ENCODE data around the gene BCAT1.
"Not testable (repeated sequence)": the region's sequence is repeated elsewhere in the genome, so short reads cannot be mapped to it uniquely, and the experiment has no call there.

Gene BCAT1

DNA sequence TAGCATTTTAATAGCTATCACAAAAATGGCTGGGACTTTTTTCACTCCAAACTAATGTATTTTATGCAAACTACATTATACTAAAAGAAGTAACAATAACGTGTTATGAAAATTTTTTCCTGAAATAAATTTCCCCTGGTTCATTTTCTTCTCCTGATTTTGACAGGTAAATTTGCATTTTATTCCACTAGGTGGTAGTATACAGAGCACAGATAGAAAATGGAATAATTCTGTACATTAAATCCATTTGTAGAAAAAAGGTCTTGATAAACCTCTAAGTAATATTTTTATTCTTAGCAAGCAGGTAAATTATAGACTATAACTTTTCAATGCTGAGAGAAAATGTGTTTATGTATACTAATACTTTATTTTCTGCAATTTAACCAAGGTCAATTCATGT is 96.5 kb downstream of the BCAT1 start:
- peak; percentile 14 for DNase-seq

DNA sequence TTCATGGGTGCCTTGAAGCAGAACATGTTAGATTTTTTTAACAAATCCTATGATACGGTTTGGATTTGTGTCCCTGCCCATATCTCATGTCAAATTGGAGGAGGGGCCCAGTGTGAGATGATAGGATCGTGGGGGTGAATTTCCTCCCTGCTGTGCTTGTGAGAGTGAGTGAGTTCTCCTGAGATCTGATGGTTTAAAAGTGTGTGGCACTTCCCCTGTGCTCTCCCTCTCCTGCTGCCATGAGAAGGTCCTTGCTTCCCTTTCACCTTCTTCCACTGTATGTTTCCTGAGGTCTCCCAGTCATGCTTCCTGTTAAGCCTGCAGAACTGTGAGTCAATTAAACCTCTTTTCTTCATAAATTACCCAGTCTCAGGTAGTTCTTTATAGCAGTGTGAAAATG is 97.0 kb downstream of the BCAT1 start:
- not testable (repeated sequence) for DNase-seq

DNA sequence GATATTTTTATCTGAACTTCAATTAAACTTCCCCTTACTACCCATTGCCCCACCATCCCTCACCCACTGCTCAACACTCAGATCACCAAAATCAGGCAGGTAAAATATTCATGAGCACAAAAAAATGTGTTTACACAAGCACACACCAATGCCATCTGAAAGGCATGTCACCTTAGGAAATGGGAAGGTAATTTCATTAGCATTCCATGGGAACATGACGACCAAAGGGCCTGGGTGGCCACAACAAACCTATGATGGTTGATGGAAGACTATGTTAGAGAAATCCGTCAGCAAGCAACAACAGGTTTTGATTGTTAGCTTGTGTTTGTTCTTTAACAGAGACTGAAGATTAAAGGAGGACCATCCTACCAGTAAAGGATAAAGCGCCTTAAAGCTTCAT is 97.6 kb downstream of the BCAT1 start:
- no peak for DNase-seq

DNA sequence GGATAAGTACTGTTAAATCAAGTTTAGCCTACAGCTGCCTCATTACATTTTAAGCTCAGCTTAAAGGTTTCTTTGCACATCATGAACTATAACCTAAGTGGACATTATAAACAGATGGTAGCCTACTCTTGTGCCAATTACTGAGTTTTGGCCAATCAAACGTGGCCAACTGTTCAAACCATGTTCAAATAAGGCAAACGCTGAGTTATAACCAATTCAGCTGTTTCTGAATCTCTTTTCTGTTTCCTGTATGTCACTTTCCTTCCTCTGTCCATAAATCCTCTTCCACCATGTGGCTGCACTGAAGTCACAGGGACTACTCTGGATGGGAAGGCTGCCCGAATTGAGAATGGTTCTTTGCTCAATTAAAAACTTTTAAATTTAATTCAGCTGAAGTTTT is 98.4 kb downstream of the BCAT1 start:
- no peak for DNase-seq

DNA sequence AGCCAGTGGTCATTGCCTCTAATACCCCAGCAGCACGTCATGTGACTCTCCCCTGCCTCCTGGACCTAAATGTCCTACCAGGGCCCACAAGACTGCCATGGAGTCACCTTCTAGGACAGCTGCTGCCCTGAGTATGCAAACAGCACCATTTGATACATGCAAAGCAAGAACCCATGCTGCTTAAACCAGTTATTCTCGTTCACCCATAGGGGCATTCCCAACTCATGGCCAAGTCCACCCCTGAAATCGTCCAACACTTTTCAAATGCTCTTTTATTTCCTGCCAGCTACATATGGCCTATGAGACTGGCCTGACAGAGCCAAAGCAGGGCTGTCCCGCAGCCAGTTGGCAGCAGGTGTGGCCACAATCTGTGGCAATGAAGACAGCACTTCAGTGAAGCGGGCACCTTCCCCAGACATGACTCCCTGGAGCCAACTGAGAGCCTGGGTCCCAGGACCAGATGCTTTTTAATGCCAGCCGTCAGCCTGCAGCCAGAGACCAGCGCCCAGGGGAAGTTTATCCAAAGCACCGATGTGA is 99.9 kb downstream of the BCAT1 start:
- DNase-seq, result no peak

DNA sequence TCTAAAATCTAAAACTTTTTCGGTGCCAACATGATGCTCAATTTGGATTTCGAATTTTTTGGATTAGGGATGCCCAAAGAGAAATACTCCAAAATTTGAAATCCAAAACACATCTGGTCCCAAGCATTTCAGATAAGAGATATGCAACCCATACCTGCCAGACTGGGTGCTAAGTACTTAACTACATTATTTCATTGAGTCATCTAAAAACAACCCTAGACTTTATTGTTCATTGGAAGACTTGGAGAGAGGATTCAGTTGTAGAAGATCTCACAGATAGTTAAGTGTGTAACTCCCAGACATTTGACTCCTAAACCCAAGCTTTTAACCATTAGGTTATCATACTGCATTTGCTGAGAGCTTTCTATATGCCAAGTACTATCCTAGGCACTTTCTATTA is 102.2 kb downstream of the BCAT1 start:
- DNase-seq, result no peak

DNA sequence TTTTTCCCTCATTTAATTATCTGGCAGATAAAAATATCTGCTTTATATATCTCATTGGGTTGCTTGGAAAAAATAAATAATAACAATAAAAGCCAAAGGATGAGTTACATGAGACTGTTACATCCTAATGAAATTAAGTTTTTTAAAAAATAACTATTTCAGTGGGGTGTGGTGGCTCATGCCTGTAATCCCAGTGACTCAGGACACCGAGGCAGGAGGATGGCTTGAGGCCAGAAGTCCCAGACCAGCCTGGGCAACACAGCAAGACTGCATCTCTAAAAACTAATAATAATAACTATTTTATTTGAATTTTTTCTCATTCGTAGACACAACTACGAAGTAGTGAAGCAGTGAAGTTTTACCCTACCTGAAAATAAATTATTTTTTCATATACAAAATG is 103.3 kb downstream of the BCAT1 start:
- no peak for DNase-seq

DNA sequence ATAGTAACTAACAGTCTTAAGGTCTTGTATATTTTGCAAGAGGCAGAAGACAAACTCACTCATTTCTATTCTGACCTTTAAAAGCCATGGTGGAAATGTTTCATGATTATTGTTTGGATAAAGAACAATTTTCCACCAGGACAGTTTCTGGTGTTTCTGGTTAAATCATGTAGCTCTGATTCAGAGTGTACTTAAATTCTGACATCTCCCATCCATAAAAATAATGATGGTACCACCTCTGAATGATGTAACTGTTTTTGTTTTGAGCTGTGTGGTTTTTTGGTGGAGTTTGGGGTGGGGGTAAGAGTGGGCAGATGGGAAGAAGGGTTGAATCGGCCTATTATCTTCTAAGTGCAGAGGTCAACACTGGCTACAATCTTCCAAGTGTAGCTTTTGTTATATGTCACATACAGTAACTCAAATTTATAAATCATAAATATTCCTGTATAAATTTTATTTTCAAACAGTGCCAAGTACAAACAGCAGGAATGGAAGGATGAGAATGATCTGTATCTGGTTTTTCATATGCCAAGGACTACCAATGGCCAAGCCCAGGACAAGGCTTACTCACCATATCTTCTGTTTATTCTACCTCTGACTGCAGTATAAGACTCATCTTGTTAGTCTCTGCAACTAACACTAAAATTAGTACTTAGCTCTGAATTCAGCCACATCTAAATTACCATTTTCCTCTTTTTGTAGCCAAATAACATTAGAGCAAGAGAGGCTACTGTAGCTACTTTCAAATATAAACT is 108.7 kb downstream of the BCAT1 start:
- no peak for DNase-seq

DNA sequence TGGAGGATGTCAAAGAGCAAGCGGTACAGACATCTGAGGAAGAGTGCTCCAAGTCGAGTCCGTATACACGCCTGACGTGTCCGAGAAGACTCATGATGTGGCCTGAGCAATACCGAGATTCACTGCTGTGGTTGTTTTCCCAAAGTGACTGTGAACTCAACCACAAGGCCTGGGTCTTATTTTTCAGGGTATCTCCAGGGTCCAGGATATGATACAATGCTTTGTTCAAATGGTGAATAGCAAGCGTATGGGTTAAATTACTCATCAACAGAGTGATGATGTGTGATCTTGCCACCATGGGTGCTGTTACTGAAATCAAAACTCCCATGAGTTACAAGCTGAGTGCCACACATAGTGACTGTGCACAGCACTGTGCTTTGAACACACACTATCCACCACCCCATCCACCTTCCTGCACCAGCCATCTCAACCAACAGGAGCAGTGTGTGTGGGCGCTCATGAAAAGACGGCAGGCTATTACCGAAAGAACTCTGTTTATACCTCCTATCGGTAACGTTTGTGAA is 109.6 kb downstream of the BCAT1 start:
- no peak for DNase-seq

DNA sequence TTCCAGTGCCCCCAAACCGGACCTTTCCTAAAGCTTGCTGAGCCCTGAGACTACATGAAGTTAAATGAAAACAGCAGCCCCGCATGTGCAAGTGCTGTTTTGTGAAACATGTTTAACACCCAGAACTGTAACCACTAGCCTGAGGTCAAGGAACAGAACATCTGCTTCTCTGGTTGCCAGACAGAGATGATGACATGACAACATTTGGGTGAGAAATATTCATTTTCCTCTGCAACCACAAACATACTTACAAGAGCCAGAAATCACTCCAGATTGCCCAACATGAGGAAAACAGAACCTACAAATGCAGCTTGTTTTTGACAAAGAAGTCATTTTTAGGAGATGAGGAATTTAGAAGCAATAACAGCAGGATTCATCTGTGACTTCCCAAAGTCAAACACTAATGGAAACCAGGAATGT is 110.4 kb downstream of the BCAT1 start:
- no peak for DNase-seq

DNA sequence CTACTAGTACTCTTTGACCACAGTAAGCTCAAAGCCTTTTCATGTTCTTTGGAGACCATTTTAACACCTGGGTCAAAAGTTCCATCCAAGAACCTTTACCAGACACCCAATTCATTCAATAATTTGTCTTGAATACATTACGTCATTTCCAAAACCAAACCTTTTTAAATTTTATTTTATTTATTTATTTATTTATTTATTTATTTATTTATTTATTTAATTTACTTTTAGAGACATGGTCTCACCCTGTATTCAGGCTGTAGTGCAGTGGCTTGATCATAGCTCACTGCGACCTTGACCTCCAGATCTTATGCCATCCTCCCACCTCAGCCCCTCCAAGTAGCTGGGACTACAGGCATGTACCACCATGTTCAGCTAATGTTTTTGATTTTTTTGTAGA is 113.5 kb downstream of the BCAT1 start:
- DNase-seq, result no peak

DNA sequence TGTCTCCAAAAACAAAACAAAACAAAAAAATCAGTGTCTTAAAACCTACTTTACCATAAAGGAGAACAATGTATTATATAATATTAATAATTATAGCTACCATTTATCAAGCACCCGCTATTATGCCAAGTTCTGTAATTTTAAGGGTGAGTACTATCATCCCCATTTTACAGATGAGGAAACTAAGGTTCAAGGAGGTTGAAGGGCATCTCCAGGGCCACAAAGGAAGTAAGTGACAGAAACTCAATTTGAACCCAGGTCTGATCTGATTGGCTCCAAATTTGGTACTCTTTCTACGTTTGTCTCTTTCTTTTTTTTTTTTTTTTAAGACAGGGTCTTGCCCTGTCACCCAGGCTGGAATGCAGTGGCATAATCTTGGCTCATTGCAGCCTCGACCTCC is 115.4 kb downstream of the BCAT1 start:
- DNase-seq, result no peak

DNA sequence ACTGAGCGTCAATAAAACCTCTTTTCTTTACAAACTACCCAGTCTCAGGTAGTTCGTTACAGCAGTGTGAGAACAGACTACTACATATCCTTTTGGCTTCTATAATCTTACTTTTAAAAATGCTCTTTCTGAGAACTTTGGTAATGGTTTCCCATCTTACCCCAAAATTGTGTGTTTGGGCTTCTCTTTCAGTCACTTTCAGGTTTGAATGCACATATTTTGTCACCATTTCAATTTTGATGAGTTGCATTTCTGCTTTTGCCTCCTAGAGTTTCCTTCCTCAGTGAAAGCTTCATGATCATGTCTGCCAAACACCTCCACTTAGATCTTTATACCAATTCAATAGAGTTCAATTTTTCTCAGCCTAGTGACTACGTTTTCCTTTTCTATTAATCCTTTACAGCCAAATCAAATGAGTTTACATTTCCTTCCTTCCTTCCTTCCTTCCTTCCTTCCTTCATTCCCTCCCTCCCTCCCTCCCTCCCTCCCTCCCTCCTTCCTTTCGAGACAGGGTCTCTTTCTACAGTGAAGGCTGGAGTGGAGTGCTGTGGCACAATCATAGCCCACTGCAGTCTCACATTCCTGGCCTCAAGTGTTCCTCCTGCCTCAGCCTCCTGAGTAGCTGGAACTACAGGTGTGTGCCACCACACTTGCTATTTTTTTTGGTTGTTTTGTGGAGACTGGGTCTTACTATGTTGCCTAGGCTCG is 124.9 kb downstream of the BCAT1 start:
- no peak for DNase-seq

DNA sequence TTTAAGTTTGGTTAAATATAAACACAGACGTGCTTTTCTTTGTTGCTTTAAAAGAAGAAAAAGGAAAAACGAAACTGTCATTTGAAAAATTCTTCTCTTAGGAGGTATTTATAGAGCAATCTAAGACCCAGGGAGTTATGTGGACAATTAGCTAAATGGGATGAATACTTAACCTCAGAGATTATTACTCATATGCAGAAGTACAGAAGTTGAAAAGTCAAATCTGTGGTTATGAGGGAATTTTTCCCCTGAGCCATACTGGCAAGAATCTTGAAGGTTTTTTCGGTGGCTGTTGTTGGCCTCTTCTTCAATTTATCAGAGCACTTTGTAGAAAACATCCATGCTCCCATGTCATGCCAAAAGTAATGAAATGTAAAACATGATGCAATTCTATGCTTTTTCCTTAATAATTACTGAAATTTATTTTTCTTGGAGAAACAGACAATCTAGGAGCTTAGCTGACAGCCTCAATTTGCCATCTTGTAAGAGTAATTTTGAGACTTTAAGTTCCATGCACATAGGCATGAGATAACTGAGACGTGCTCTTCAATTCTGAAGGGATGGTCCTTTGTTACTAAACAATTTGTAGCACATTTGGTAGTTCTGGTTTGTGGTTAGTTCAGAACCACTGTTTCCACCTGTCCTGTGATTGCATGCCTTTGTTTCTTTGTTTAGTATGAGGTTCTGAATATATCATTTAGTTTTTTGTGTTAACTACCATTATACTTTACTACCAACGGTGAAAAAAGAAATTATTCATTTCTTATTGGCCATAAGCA is 126.6 kb downstream of the BCAT1 start:
- DNase-seq, result no peak

DNA sequence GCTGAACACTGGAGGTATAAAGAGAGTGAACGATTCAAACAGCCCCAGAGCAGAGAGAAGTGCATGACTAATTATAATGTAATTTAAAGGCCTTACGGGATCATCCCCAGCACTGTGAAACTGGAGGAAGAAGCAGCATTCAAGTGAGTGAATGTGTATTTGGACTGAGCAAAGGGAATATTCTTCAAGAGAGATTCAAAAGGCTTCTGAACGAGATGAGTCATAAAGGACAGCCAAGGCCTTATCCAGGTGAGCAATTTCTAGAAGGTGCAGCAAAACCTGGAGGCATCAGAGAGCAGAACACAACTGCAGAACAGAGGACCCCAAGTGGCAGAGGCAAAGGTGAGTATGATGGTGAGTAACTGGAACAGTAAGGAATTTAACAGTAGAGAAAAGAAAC is 127.2 kb downstream of the BCAT1 start:
- DNase-seq, result no peak

DNA sequence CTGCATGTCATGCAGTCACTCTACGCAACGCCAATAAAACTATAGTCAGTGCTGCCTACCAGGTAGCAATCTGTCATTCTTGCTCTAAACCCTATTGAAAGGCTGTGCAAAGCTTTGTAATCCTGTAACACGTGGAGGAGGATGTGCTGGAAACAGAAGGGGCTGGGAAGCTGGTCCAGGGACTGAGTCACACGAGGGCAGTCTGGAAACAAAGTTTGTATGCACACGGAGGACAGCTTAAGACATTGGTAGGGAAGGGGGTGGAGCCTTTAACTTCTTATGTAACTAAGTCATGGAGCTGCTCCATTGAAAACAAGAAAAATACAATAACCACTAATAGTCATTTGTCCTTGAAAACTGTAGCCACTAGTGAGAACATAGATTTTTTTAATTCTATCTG is 128.0 kb downstream of the BCAT1 start:
- no peak for DNase-seq

DNA sequence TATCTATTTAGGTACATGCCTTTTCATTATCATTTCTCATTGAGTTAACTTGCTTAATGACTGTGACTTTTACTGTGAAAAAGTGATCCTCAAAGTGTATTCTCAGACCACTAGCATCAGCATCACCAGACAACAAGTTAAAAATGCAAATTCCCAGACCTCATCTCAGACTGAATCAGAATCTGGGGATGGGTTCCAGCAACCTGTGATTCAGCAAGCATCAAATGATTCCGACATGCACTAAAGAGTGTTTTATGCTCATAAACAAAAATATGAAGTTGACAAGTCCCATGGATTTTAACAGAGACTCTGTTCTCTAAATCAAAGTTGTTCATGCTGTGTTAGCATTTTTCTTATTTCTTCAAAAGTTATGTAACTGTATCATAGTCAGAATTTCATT is 130.6 kb downstream of the BCAT1 start:
- DNase-seq, result no peak

DNA sequence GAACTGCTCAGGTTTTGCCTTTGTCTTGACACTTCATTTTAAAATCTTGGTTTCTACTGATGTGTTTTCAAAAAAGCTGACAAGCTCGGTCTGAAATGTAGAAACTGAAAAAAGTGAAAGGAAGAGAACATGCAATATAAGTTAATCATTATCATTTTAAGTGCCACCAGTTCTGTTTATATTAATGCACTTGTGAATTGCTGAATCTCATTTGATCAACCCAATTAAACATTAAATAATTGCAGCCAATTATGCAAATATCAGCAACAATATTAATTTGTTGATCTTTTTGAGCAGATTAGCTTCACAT is 133.8 kb downstream of the BCAT1 start:
- no peak for DNase-seq

DNA sequence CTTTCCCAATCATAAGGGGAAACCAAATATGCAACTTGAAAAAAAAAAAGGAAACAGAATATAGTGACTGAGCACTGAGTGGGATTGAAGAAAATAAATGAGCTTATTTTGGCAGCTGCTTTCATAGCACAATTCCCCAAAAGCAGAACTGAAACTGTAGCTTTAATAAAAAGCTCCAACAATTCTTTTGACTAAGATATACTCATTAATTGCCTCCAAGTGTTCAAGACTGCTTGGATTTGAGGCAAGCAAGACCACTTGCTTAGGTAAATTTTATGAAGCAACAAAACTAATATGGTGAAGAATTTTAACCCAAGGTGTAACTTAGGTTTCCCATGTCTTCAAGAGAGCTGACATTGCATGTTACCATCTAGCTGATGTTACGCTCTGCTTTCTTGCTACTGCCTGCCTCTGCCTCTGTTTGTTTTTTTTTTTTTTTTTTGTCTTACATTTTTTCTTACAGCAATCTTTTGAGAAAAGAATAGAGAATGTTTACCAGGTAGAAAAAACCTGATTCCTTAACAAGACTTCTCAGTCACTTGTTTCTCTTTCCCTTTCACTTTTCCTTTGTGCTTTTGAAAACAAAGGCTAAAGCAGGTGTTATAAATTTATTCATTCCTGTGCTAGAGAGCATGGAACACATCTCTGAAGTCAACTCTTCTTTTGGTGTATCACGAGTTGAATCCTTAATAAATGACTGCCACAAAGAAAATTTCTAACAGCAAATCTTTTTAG is 134.4 kb downstream of the BCAT1 start:
- DNase-seq, result no peak

DNA sequence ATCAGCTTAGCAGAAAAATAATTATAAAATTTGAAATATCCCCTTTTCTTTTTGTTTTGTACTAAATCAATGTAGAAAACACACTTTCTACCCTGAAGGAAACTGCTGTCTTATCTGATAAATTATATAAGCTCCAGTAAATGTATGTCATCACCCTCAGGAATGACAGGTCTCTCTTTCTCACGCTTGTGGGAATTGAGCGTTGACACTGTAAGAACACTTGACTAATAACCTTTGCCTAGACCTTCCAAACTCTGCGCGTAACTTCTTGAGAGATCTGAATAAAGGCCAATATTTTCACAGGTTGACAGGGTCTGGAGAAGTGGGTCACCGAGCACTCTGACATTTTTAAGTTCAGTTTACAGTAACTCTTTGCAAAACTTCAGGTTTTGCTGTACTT is 138.5 kb downstream of the BCAT1 start:
- no peak for DNase-seq

DNA sequence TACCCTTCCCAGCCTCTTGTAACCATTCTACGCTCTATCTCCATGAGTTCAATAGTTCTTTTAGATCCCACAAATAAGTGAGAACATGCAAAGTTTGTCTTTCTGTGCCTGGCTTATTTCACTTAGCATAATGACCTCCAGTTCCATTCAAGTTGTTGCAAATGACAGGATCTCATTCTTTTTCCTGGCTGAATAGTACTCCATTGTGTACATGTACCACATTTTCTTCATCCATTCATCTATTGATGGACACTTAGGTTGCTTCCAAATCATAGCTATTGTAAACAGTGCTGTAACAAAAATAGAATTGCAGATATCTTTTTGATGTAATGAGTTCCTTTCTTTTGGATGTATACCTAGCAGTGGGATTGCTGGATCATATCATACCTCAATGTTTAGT is 139.6 kb downstream of the BCAT1 start:
- not testable (repeated sequence) for DNase-seq

DNA sequence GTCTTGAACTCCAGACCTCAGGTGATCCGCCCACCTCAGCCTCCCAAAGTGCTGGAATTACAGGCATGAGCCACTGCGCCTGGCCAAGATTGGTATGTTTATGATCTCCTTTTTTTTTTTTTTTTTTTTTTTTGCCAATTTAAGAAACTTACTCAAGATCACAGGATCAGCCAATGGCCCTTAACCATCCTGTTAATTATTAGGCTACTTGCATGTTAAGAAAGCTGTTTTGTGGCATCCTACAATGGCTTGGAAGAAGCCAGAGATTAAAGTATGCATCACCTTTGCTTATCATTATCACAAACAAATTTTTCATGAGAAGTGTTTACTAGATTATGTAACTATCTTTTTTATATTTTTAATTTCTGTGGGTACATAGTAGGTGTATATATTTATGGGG is 140.2 kb downstream of the BCAT1 start:
- no peak for DNase-seq

DNA sequence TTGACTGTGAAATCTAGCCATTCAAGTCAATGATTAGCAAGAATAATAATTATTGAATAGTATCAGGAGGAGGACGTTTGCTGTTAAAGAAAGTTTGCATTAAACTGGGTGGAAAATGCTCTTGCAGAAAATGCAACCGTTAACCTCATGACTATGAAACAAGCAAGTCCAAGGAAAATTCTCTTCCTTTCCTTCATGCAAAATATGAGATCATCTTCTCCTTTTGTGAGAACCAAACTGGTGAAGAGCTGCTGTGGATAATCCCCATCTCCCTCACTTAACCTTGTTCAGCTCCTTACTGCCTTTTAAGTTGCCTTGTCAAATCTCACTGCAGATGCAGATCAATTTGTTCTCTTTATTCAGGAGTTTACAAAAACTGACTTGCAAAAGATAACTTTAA is 142.5 kb downstream of the BCAT1 start:
- DNase-seq, result no peak
